Erythroblast (primary cell): ENCODE results near the gene AMPH.

Source experiments
- GATA1 ChIP-seq: IDR thresholded peaks from 2 replicates; pipeline ENCODE4 v1.6.1; 2011; ENCODE audit warnings: low read depth, mild to moderate bottlenecking, control low read depth, low read length, moderate library complexity
- POLR2A ChIP-seq: IDR thresholded peaks from 2 replicates; pipeline ENCODE4 v1.6.1; 2011; ENCODE audit warnings: mild to moderate bottlenecking, low read length

GRCh38 chr7:38438970-38439369, 192.2 kb downstream of the AMPH start:
- TF ChIP-seq POLR2A (no peak), GATA1 (no peak)
